Trophoblast cell (in vitro differentiated cells and primary cell): ENCODE data around the gene SQSTM1.

Experiments
- DNase-seq, 2 donors: peaks; one replicate each; pipeline ENCODE4 v3.0.0-alpha.2; 2016
- H2AFZ ChIP-seq: 2 replicates; pipeline ENCODE4 v1.6.1; 2013; ENCODE audit warnings: low read length, moderate library complexity, mild to moderate bottlenecking; ENCODE audit not compliant: insufficient read depth, poor library complexity
- H2AK5ac ChIP-seq: 2 replicates; pipeline ENCODE4 v1.6.1; 2013; ENCODE audit warnings: mild to moderate bottlenecking, low read length
- H2BK120ac ChIP-seq: 2 replicates; pipeline ENCODE4 v1.6.1; 2013; ENCODE audit warnings: low read length, mild to moderate bottlenecking, moderate library complexity; ENCODE audit not compliant: insufficient read depth, poor library complexity
- H2BK12ac ChIP-seq: 2 replicates; pipeline ENCODE4 v1.6.1; 2013; ENCODE audit warnings: mild to moderate bottlenecking, low read length, moderate library complexity
- H2BK5ac ChIP-seq: 2 replicates; pipeline ENCODE4 v1.6.1; 2013; ENCODE audit warnings: low read length, low read depth, moderate library complexity, mild to moderate bottlenecking; ENCODE audit not compliant: poor library complexity
- H3K14ac ChIP-seq: 2 replicates; pipeline ENCODE4 v1.6.1; 2013; ENCODE audit warnings: mild to moderate bottlenecking, low read length
- H3K18ac ChIP-seq: 2 replicates; pipeline ENCODE4 v1.6.1; 2013; ENCODE audit warnings: mild to moderate bottlenecking, low read length
- H3K23ac ChIP-seq: 2 replicates; pipeline ENCODE4 v1.6.1; 2013; ENCODE audit warnings: low read length
- H3K27ac ChIP-seq: 2 replicates; pipeline ENCODE4 v1.5.1; 2013; ENCODE audit warnings: low read depth, mild to moderate bottlenecking, inconsistent platforms, low read length, moderate library complexity
- H3K27me3 ChIP-seq: 2 replicates; pipeline ENCODE4 v1.6.1; 2013; ENCODE audit warnings: inconsistent platforms, mild to moderate bottlenecking, low read length, moderate library complexity; ENCODE audit not compliant: insufficient read depth
- H3K36me3 ChIP-seq, 2 experiments: 1 replicate in 1 of 2; 2 replicates in 1 of 2; pipeline ENCODE4 v1.6.1; 2013; ENCODE audit warnings: low read length in 2 of 2, mild to moderate bottlenecking in 2 of 2, moderate library complexity in 1 of 2; ENCODE audit not compliant: insufficient read depth in 2 of 2, control insufficient read depth in 1 of 2
- H3K4ac ChIP-seq: 2 replicates; pipeline ENCODE4 v1.6.1; 2013; ENCODE audit warnings: low read depth, mild to moderate bottlenecking, low read length, moderate library complexity
- H3K4me1 ChIP-seq, 2 experiments: 1 replicate in 1 of 2; 2 replicates in 1 of 2; pipeline ENCODE4 v1.6.1; 2013; ENCODE audit warnings: low read length in 2 of 2, mild to moderate bottlenecking in 2 of 2, moderate library complexity in 1 of 2; ENCODE audit not compliant: insufficient read depth in 2 of 2, control insufficient read depth in 1 of 2
- H3K4me2 ChIP-seq: 2 replicates; pipeline ENCODE4 v1.6.1; 2013; ENCODE audit warnings: inconsistent platforms, mild to moderate bottlenecking, low read length, moderate library complexity
- H3K4me3 ChIP-seq: 2 replicates; pipeline ENCODE4 v1.5.1; 2013; ENCODE audit warnings: mild to moderate bottlenecking, low read depth, low read length, inconsistent platforms
- H3K79me1 ChIP-seq: one replicate; pipeline ENCODE4 v1.6.1; 2013; ENCODE audit warnings: low read length
- H3K79me2 ChIP-seq: 2 replicates; pipeline ENCODE4 v1.6.1; 2013; ENCODE audit warnings: low read length, mild to moderate bottlenecking; ENCODE audit not compliant: control insufficient read depth, insufficient read depth, poor library complexity
- H3K9ac ChIP-seq: 2 replicates; pipeline ENCODE4 v1.6.1; 2013; ENCODE audit warnings: mild to moderate bottlenecking, low read length
- H3K9me3 ChIP-seq: 2 replicates; pipeline ENCODE4 v1.6.1; 2013; ENCODE audit warnings: low read depth, mild to moderate bottlenecking, control low read depth, inconsistent platforms, low read length; ENCODE audit not compliant: insufficient read depth
- H4K12ac ChIP-seq: 2 replicates; pipeline ENCODE4 v1.6.1; 2013; ENCODE audit warnings: low read depth, mild to moderate bottlenecking, low read length, moderate library complexity
- H4K8ac ChIP-seq: 2 replicates; pipeline ENCODE4 v1.6.1; 2013; ENCODE audit warnings: low read depth, mild to moderate bottlenecking, low read length, moderate library complexity
- H4K91ac ChIP-seq: one replicate; pipeline ENCODE4 v1.6.1; 2013; ENCODE audit warnings: low read depth, mild to moderate bottlenecking, low read length, moderate library complexity
- WGBS: extraction: QIAGEN DNeasy Blood & Tissue Kit; methylation state at CpG from one replicate; pipeline ENCODE4 v1.1.7; 2013; ENCODE audit warnings: missing lambda C conversion rate; ENCODE audit not compliant: insufficient read length, insufficient coverage; ENCODE audit errors: extremely low coverage; 5-methylcytosine and 5-hydroxymethylcytosine counted together

Gene SQSTM1

GRCh38 chr5:179802950-179803562 is 17.6 kb upstream of the SQSTM1 start:
- no CpG with 5 or more reads among the region's 11 CpGs for WGBS

GRCh38 chr5:179803651-179804554 is 16.8 kb upstream of the SQSTM1 start:
- Histone ChIP-seq H3K18ac (no peak overlapping the region), H3K9ac (no peak overlapping the region), H3K27ac (no peak overlapping the region), H3K36me3 (peaks cover 41 to 43% of the 10 kb centered on the region in 2 experiments), H3K4me2 (no peak overlapping the region), H4K91ac (no peak overlapping the region), H2BK120ac (no peak overlapping the region), H3K79me2 (peaks cover 19% of the 10 kb centered on the region), H2BK5ac (no peak overlapping the region), H3K14ac (no peak overlapping the region), H2AFZ (no peak overlapping the region), H2AK5ac (no peak overlapping the region), H4K8ac (no peak overlapping the region), H3K9me3 (no peaks in the 10 kb centered on the region), H2BK12ac (no peak overlapping the region), H3K4me1 (peaks cover 13 to 19% of the 10 kb centered on the region in 2 experiments), H4K12ac (no peak overlapping the region), H3K27me3 (no peaks in the 10 kb centered on the region), H3K79me1 (peaks cover 15% of the 10 kb centered on the region), H3K4ac (peak overlapping the region; percentile 16), H3K4me3 (no peak overlapping the region), H3K23ac (no peak overlapping the region)
- DNase-seq, result no peak
- WGBS, result no CpG with 5 or more reads among the region's 18 CpGs

More at GRCh38 chr5:179802950-179803562, 17.6 kb upstream of the SQSTM1 start:
- Histone ChIP-seq H3K4me2 (no peak overlapping the region), H4K12ac (no peak overlapping the region), H3K4ac (no peak overlapping the region), H4K8ac (no peak overlapping the region), H2BK12ac (no peak overlapping the region), H3K4me1 (peaks cover 13 to 18% of the 10 kb centered on the region in 2 experiments), H3K4me3 (no peak overlapping the region), H3K18ac (no peak overlapping the region), H2AK5ac (no peak overlapping the region), H3K23ac (no peak overlapping the region), H3K79me1 (peaks cover 15% of the 10 kb centered on the region), H2BK5ac (no peak overlapping the region), H3K9me3 (no peaks in the 10 kb centered on the region), H3K27me3 (no peaks in the 10 kb centered on the region), H3K36me3 (peaks cover 49 to 52% of the 10 kb centered on the region in 2 experiments), H3K9ac (no peak overlapping the region), H3K14ac (no peak overlapping the region), H2BK120ac (no peak overlapping the region), H3K79me2 (peaks cover 19% of the 10 kb centered on the region), H4K91ac (no peak overlapping the region), H3K27ac (no peak overlapping the region), H2AFZ (no peak overlapping the region)
- DNase-seq, result no peak

- Histone ChIP-seq H2AFZ (no peak overlapping the region), H3K4me2 (peak overlapping the region; percentile 71), H3K14ac (no peak overlapping the region), H3K79me1 (peaks cover 15% of the 10 kb centered on the region), H3K18ac (no peak overlapping the region), H3K23ac (no peak overlapping the region), H4K91ac (no peak overlapping the region), H2BK5ac (no peak overlapping the region), H3K9ac (no peak overlapping the region), H3K79me2 (peaks cover 19% of the 10 kb centered on the region), H2BK12ac (no peak overlapping the region), H3K4me3 (no peak overlapping the region), H2AK5ac (no peak overlapping the region), H3K27me3 (no peaks in the 10 kb centered on the region), H2BK120ac (no peak overlapping the region), H3K36me3 (peaks cover 34 to 37% of the 10 kb centered on the region in 2 experiments), H3K4ac (peak overlapping the region; percentile 16), H4K8ac (no peak overlapping the region), H3K27ac (no peak overlapping the region), H3K4me1 (peaks cover 13 to 19% of the 10 kb centered on the region in 2 experiments), H4K12ac (no peak overlapping the region), H3K9me3 (no peaks in the 10 kb centered on the region)
- no peak for DNase-seq
- no CpG with 5 or more reads among the region's 8 CpGs for WGBS
These were observed 16.2 kb upstream of the SQSTM1 start for GRCh38 chr5:179804555-179804947.

- H4K91ac ChIP-seq, result peak overlapping the region; percentile 97
- peaks cover 19% of the 10 kb centered on the region for H3K79me2 ChIP-seq
- no peak overlapping the region for H2BK5ac ChIP-seq
- H3K27ac ChIP-seq, result no peak overlapping the region
- H2AK5ac ChIP-seq, result peak overlapping the region; percentile 41
- H2BK12ac ChIP-seq, result no peak overlapping the region
- no peak overlapping the region for H3K23ac ChIP-seq
- H3K79me1 ChIP-seq, result peaks cover 15% of the 10 kb centered on the region
- peak overlapping the region; percentile 71 for H3K4me2 ChIP-seq
- H4K8ac ChIP-seq, result peak overlapping the region; percentile 15
- no peaks in the 10 kb centered on the region for H3K9me3 ChIP-seq
- H3K14ac ChIP-seq, result peak overlapping the region; percentile 76
- peaks cover 13 to 19% of the 10 kb centered on the region in 2 experiments for H3K4me1 ChIP-seq
- H3K9ac ChIP-seq, result peak overlapping the region; percentile 78
- peak overlapping the region; percentile 46 for H4K12ac ChIP-seq
- peak overlapping the region; percentile 95 for H3K4ac ChIP-seq
- H2BK120ac ChIP-seq, result no peak overlapping the region
- DNase-seq, result no peak
- H3K27me3 ChIP-seq, result no peaks in the 10 kb centered on the region
- peak overlapping the region; percentile 13 for H2AFZ ChIP-seq
- peak overlapping the region; percentile 86 for H3K4me3 ChIP-seq
- no CpG with 5 or more reads among the region's 9 CpGs for WGBS
- peak overlapping the region; percentile 75 for H3K18ac ChIP-seq
- H3K36me3 ChIP-seq, result peaks cover 29 to 31% of the 10 kb centered on the region in 2 experiments
These were observed 15.6 kb upstream of the SQSTM1 start for GRCh38 chr5:179805070-179805528.
